Measurements from ENCODE around the gene ITPKB. TPM values are rescaled to one million over a fixed set of nuclear protein-coding genes. Genes with fewer than 3 reads are reported as not detected.

ITPKB gene
- 10 to 100 TPM; 13.6 to 43.2 (median 20.5) TPM for total RNA-seq
- 10 to 100 TPM; 11.3 to 19.5 TPM for polyA plus RNA-seq
- long read RNA-seq, donor 1, partial matches to known transcripts: 1 of 11 reads
- long read RNA-seq, donor 1, other reads (novel, unspliced or antisense): 10 of 11 reads
- long read RNA-seq, donor 2, full-length matches to known transcripts: 3 of 3 reads
- long read RNA-seq, donor 2, partial matches to known transcripts: 0 of 3 reads
- long read RNA-seq, donor 2, other reads (novel, unspliced or antisense): 0 of 3 reads
- long read RNA-seq, donor 3, full-length matches to known transcripts: 14 of 34 reads
- long read RNA-seq, donor 3, partial matches to known transcripts: 15 of 34 reads
- long read RNA-seq, donor 3, other reads (novel, unspliced or antisense): 5 of 34 reads

GRCh38 chr1:226738995-226739695 lies at the start of gene ITPKB:
Gene ITPKB, minus strand, starts transcription at chr1:226739282. Its CDS starts 1,824 bp downstream, at chr1:226737458.
- peak; percentile 55 to 66 (median 61) for DNase-seq
- no peaks in the 10 kb centered on the region for H3K36me3 ChIP-seq
- H3K9me3 ChIP-seq: no peaks in the 10 kb centered on the region
- intact Hi-C loops (cut with DNase I): loop anchor here in 2 of 4 donors (5.0 to 10.0 kb wide), 4 partner anchors 82 to 102 kb away; no protein-coding TSS in a partner anchor
- no peaks in the 10 kb centered on the region for H3K27me3 ChIP-seq
- H3K4me1 ChIP-seq (ENCODE audit: insufficient read depth): peaks cover 5% of the 10 kb centered on the region
- no peak for TF ChIP-seq CTCF (IDR thresholded peaks at IDR 0.05)
- TF ChIP-seq EP300 (IDR thresholded peaks at IDR 0.05): no peak
- TF ChIP-seq POLR2A (IDR thresholded peaks at IDR 0.05): peak; percentile 18
- peak within 1 kb of the TSS; percentile 73 to 75 for H3K27ac ChIP-seq
- WGBS, 3 donors: 0 to 1% (median 0%) methylated on average over 23 of the region's 23 CpGs
- H3K4me3 ChIP-seq: peak within 1 kb of the TSS; percentile 74

GRCh38 chr1:226787638-226788037 lies 48.6 kb upstream of the ITPKB start:
- DNase-seq: no peak
- TF ChIP-seq CTCF (IDR thresholded peaks at IDR 0.05) (no peak), POLR2A (IDR thresholded peaks at IDR 0.05) (no peak), EP300 (IDR thresholded peaks at IDR 0.05) (no peak)
- H3K27me3 ChIP-seq: no peaks in the 10 kb centered on the region
- H3K27ac ChIP-seq: no peak overlapping the region
- no peak overlapping the region for H3K4me3 ChIP-seq
- WGBS, 3 donors: 87 to 93% (median 89%) methylated on average over 7 of the region's 7 CpGs
- no peaks in the 10 kb centered on the region for H3K36me3 ChIP-seq
- no peaks in the 10 kb centered on the region for H3K9me3 ChIP-seq
- H3K4me1 ChIP-seq (ENCODE audit: insufficient read depth): no peaks in the 10 kb centered on the region
- intact Hi-C loops (cut with DNase I): loop anchor here in 2 of 4 donors (2.0 kb wide), 2 partner anchors 17 to 23 kb away; no protein-coding TSS in a partner anchor

GRCh38 chr1:226787071-226787470 lies 48.0 kb upstream of the ITPKB start:
- no peaks in the 10 kb centered on the region for H3K36me3 ChIP-seq
- no peaks in the 10 kb centered on the region for H3K4me1 ChIP-seq (ENCODE audit: insufficient read depth)
- no peaks in the 10 kb centered on the region for H3K9me3 ChIP-seq
- no peak overlapping the region for H3K4me3 ChIP-seq
- WGBS, 3 donors: 78 to 87% (median 81%) methylated on average over 2 of the region's 2 CpGs
- TF ChIP-seq POLR2A (IDR thresholded peaks at IDR 0.05) (no peak), CTCF (IDR thresholded peaks at IDR 0.05) (no peak), EP300 (IDR thresholded peaks at IDR 0.05) (no peak)
- no peak overlapping the region for H3K27ac ChIP-seq
- no peak for DNase-seq
- intact Hi-C loops (cut with DNase I): loop anchor here in 1 of 4 donors (2.0 kb wide), 1 partner anchor 16 kb away; no protein-coding TSS in a partner anchor
- H3K27me3 ChIP-seq: no peaks in the 10 kb centered on the region

GRCh38 chr1:226786550-226786949 lies 47.5 kb upstream of the ITPKB start:
- Histone ChIP-seq H3K9me3 (no peaks in the 10 kb centered on the region), H3K4me3 (no peak overlapping the region), H3K27ac (no peak overlapping the region), H3K36me3 (no peaks in the 10 kb centered on the region), H3K4me1 (ENCODE audit: insufficient read depth) (no peaks in the 10 kb centered on the region), H3K27me3 (no peaks in the 10 kb centered on the region)
- TF ChIP-seq CTCF (IDR thresholded peaks at IDR 0.05) (no peak), EP300 (IDR thresholded peaks at IDR 0.05) (no peak), POLR2A (IDR thresholded peaks at IDR 0.05) (no peak)
- intact Hi-C loops (cut with DNase I): loop anchor here in 1 of 4 donors (2.0 kb wide), 1 partner anchor 16 kb away; no protein-coding TSS in a partner anchor
- DNase-seq: no peak
- 92 to 94% (median 94%) methylated on average over 3 of the region's 3 CpGs for WGBS, 3 donors

Data from ovary (tissue), 10 donors.